GM19397 (cell line): Measurements from ENCODE around the gene COX4I2.

ENCODE experiments used
- ATAC-seq: cut with Tn5 transposase; IDR thresholded peaks from one replicate; pipeline ENCODE4 v1.9.1; 2021; ENCODE audit warnings: mild to moderate bottlenecking, moderate library complexity; ENCODE audit not compliant: unreplicated experiment

Gene COX4I2

GRCh38 chr20:31691646-31692275 is 54.0 kb downstream of the COX4I2 start:
- peak; percentile 54 for ATAC-seq

GRCh38 chr20:31693402-31693801 is 55.7 kb downstream of the COX4I2 start:
- no peak for ATAC-seq

GRCh38 chr20:31693987-31694661 is 56.4 kb downstream of the COX4I2 start:
- no peak for ATAC-seq
